H1 (cell line): Measurements from ENCODE around the gene TUBA8. TPM values are rescaled to one million over a fixed set of nuclear protein-coding genes. Genes with fewer than 3 reads are reported as not detected.

Experiments
- CTCF ChIA-PET: fragments of 300-600 bp; sonication (Branson Sonifier 250); formaldehyde crosslinking; loops from one replicate; lab custom pipeline; 2021; ENCODE audit not compliant: partially characterized antibody; lab: Charles Lee
- POLR2A ChIA-PET: fragments of 300-600 bp; sonication (Branson Sonifier 250); formaldehyde crosslinking; loops from one replicate; lab custom pipeline; 2021; ENCODE audit warnings: inconsistent platforms; ENCODE audit not compliant: partially characterized antibody; lab: Charles Lee
- DNase-seq, 2 experiments: peaks; one replicate each; pipeline versions ENCODE4 v3.0.0 to v3.0.0-alpha.2; 2010 to 2022; ENCODE audit warnings: low spot score in 2 of 2, low read depth in 1 of 2, mixed read lengths in 1 of 2
- FAIRE-seq: peaks from 2 replicates; lab custom pipeline; 2011; peaks lifted over from hg19 to GRCh38; lab: Jason Lieb, UNC
- H2AFZ ChIP-seq: 2 replicates; pipeline ENCODE4 v1.8.1; 2012; ENCODE audit warnings: low read length, inconsistent platforms
- H2AK5ac ChIP-seq: 2 replicates; pipeline ENCODE4 v1.6.1; 2013; ENCODE audit warnings: low read depth, low read length
- H2BK120ac ChIP-seq: replicated peaks from 2 replicates; pipeline ENCODE3; 2013; ENCODE audit warnings: low read depth, low read length, inconsistent platforms
- H2BK12ac ChIP-seq: 2 replicates; pipeline ENCODE4 v1.6.1; 2013; ENCODE audit warnings: low read depth, low read length
- H2BK15ac ChIP-seq: 2 replicates; pipeline ENCODE4 v1.6.1; 2013; ENCODE audit warnings: low read length
- H2BK20ac ChIP-seq: 2 replicates; pipeline ENCODE4 v1.6.1; 2013; ENCODE audit warnings: low read length
- H2BK5ac ChIP-seq: 2 replicates; pipeline ENCODE4 v1.6.1; 2013; ENCODE audit warnings: low read depth, low read length
- H3K14ac ChIP-seq: 2 replicates; pipeline ENCODE4 v1.6.1; 2013; ENCODE audit warnings: inconsistent platforms; ENCODE audit not compliant: insufficient read length
- H3K18ac ChIP-seq: 2 replicates; pipeline ENCODE4 v1.6.1; 2013; ENCODE audit warnings: low read length; ENCODE audit errors: extremely low read depth
- H3K23ac ChIP-seq: 2 replicates; pipeline ENCODE4 v1.6.1; 2013; ENCODE audit warnings: inconsistent platforms; ENCODE audit not compliant: insufficient read length
- H3K23me2 ChIP-seq: 2 replicates; pipeline ENCODE4 v1.6.1; 2013; ENCODE audit warnings: low read depth, low read length
- H3K27ac ChIP-seq: 2 replicates; pipeline ENCODE4 v1.6.1; 2011; ENCODE audit warnings: low read depth, low read length, inconsistent platforms
- H3K27me3 ChIP-seq, 4 experiments: replicated peaks in 1 of 4; 1 replicate in 1 of 4; 2 replicates in 3 of 4; pipeline versions ENCODE4 v1.6.1 to v1.8.1; 2011 to 2013; ENCODE audit warnings: low read length in 3 of 4, mild to moderate bottlenecking in 3 of 4, inconsistent platforms in 2 of 4, mixed read lengths in 2 of 4, moderate library complexity in 1 of 4; ENCODE audit not compliant: control insufficient read depth in 3 of 4, insufficient read depth in 3 of 4; ENCODE audit errors: extremely low read depth in 1 of 4
- H3K36me3 ChIP-seq, 4 experiments: 2 replicates each; pipeline versions ENCODE4 v1.6.1 to v1.8.1; 2011 to 2013; ENCODE audit warnings: mild to moderate bottlenecking in 4 of 4, low read length in 3 of 4, moderate library complexity in 2 of 4, control low read depth in 1 of 4, inconsistent platforms in 1 of 4; ENCODE audit not compliant: insufficient read depth in 4 of 4, control insufficient read depth in 2 of 4
- H3K4ac ChIP-seq: replicated peaks from 2 replicates; pipeline ENCODE3; 2013; ENCODE audit warnings: low read length, low read depth, mixed read lengths, inconsistent platforms; ENCODE audit not compliant: insufficient read length
- H3K4me1 ChIP-seq, 4 experiments: replicated peaks in 1 of 4; 1 replicate in 1 of 4; 2 replicates in 3 of 4; pipeline versions ENCODE4 v1.6.1 to v1.8.1; 2011 to 2013; ENCODE audit warnings: low read length in 3 of 4, inconsistent platforms in 2 of 4, mixed read lengths in 1 of 4; ENCODE audit not compliant: insufficient read depth in 4 of 4, control insufficient read depth in 3 of 4
- H3K4me2 ChIP-seq, 2 experiments: 2 replicates each; pipeline versions ENCODE4 v1.6.1 to v1.8.1; 2011 to 2013; ENCODE audit warnings: low read depth in 2 of 2, low read length in 2 of 2, control low read depth in 1 of 2, inconsistent platforms in 1 of 2, mild to moderate bottlenecking in 1 of 2; ENCODE audit not compliant: insufficient read depth in 1 of 2
- H3K4me3 ChIP-seq, 4 experiments: fragments of 200-600, 300-600 bp in 1 of 4; sonication (generic), shearing (Covaris generic), sonication (Bioruptor Twin) in 1 of 4; 2 replicates each; pipeline versions ENCODE4 v1.5.1 to v1.8.1; 2011 to 2016; ENCODE audit warnings: low read length in 4 of 4, low read depth in 3 of 4, control low read depth in 2 of 4, inconsistent platforms in 2 of 4, mild to moderate bottlenecking in 2 of 4, mixed read lengths in 1 of 4, moderate library complexity in 1 of 4; ENCODE audit not compliant: insufficient read depth in 2 of 4; ENCODE audit errors: extremely low read depth in 1 of 4
- H3K56ac ChIP-seq: replicated peaks from 2 replicates; pipeline ENCODE3; 2013; ENCODE audit warnings: low read depth, mild to moderate bottlenecking, mixed read lengths, low read length, inconsistent platforms; ENCODE audit not compliant: insufficient read length
- H3K79me1 ChIP-seq: 2 replicates; pipeline ENCODE4 v1.6.1; 2013; ENCODE audit warnings: low read depth, low read length, control low read depth
- H3K79me2 ChIP-seq, 2 experiments: 2 replicates each; pipeline versions ENCODE4 v1.6.1 to v1.8.1; 2012 to 2013; ENCODE audit warnings: low read length in 2 of 2, mild to moderate bottlenecking in 2 of 2, inconsistent platforms in 1 of 2; ENCODE audit not compliant: insufficient read depth in 2 of 2, control insufficient read depth in 1 of 2
- H3K9ac ChIP-seq, 4 experiments: replicated peaks in 1 of 4; 1 replicate in 1 of 4; 2 replicates in 3 of 4; pipeline versions ENCODE4 v1.6.1 to v1.8.1; 2011 to 2013; ENCODE audit warnings: low read depth in 3 of 4, low read length in 3 of 4, control low read depth in 2 of 4, mild to moderate bottlenecking in 2 of 4, moderate library complexity in 2 of 4, inconsistent platforms in 1 of 4; ENCODE audit errors: extremely low read depth in 1 of 4
- H3K9me3 ChIP-seq, 2 experiments: 2 replicates each; pipeline versions ENCODE4 v1.6.1 to v1.8.1; 2012 to 2013; ENCODE audit warnings: mild to moderate bottlenecking in 2 of 2, moderate library complexity in 2 of 2, control low read depth in 1 of 2, inconsistent platforms in 1 of 2, low read depth in 1 of 2, low read length in 1 of 2, mixed read lengths in 1 of 2; ENCODE audit not compliant: insufficient read depth in 2 of 2
- H4K20me1 ChIP-seq, 2 experiments: replicated peaks in 1 of 2; 2 replicates each; pipeline versions ENCODE3 to v1.8.1; 2011 to 2013; ENCODE audit warnings: inconsistent platforms in 2 of 2, low read length in 2 of 2, mild to moderate bottlenecking in 1 of 2; ENCODE audit not compliant: insufficient read depth in 2 of 2, control insufficient read depth in 1 of 2
- H4K5ac ChIP-seq: 2 replicates; pipeline ENCODE4 v1.6.1; 2013; ENCODE audit warnings: low read length, low read depth, mixed read lengths, inconsistent platforms; ENCODE audit not compliant: insufficient read length
- H4K8ac ChIP-seq: 2 replicates; pipeline ENCODE4 v1.8.0; 2013; ENCODE audit warnings: mild to moderate bottlenecking, moderate library complexity, low read length, inconsistent platforms; ENCODE audit not compliant: insufficient read depth; ENCODE audit errors: extremely low read depth
- H4K91ac ChIP-seq: replicated peaks from 2 replicates; pipeline ENCODE3; 2013; ENCODE audit warnings: low read length, mixed read lengths, inconsistent platforms; ENCODE audit not compliant: insufficient read length
- CEBPB ChIP-seq: IDR thresholded peaks from 2 replicates; pipeline ENCODE4 v1.6.1; 2012; ENCODE audit warnings: low read depth, low read length
- CHD2 ChIP-seq: IDR thresholded peaks from 2 replicates; pipeline ENCODE4 v1.6.1; 2012; ENCODE audit warnings: low read length, improper control_type of control experiment
- HDAC6 ChIP-seq: IDR thresholded peaks from one replicate; pipeline ENCODE4 v1.7.1; 2012; ENCODE audit warnings: low read depth, mild to moderate bottlenecking, inconsistent platforms, low read length, moderate library complexity
- JUN ChIP-seq: IDR thresholded peaks from 2 replicates; pipeline ENCODE4 v1.6.1; 2011; ENCODE audit warnings: low read depth, mild to moderate bottlenecking, improper control_type of control experiment, low read length
- NRF1 ChIP-seq: IDR thresholded peaks from 2 replicates; pipeline ENCODE4 v1.6.1; 2011; ENCODE audit warnings: mild to moderate bottlenecking, low read depth, low read length, improper control_type of control experiment
- RFX5 ChIP-seq: IDR thresholded peaks from 2 replicates; pipeline ENCODE4 v1.6.1; 2011; ENCODE audit warnings: low read depth, low read length, improper control_type of control experiment, borderline replicate concordance
- TBP ChIP-seq: IDR thresholded peaks from 2 replicates; pipeline ENCODE4 v1.6.1; 2011; ENCODE audit warnings: low read depth, low read length, improper control_type of control experiment
- TEAD4 ChIP-seq: IDR thresholded peaks from 2 replicates; pipeline ENCODE4 v1.6.1; 2012; ENCODE audit warnings: low read depth, low read length, inconsistent platforms, mixed read lengths
- WGBS, 2 experiments: shearing (Covaris generic) in 1 of 2; methylation state at CpG; one replicate each; pipeline versions ENCODE4 v1.1.6 to v1.1.7; 2013 to 2015; ENCODE audit warnings: low lambda C conversion rate in 2 of 2, mixed read lengths in 2 of 2, inconsistent platforms in 1 of 2, low coverage in 1 of 2, missing lambda C conversion rate in 1 of 2; ENCODE audit not compliant: insufficient replicate concordance in 2 of 2, insufficient coverage in 1 of 2, insufficient read length in 1 of 2; ENCODE audit errors: extremely low coverage in 1 of 2, missing lambda C conversion rate in 1 of 2; 5-methylcytosine and 5-hydroxymethylcytosine counted together
- polyA plus RNA-seq, 7 experiments: library from polyadenylated mRNA; depleted of rRNA in 3 of 7; stranded (reverse) in 5 of 7; unstranded in 2 of 7; fragments of >200 nt in 5 of 7; fragments of 200-250 nt in 2 of 7; gene quantifications; 1 replicate in 5 of 7; 2 replicates in 1 of 7; 4 replicates in 1 of 7; pipeline versions ENCODE4 v1.2.1 to v1.2.3, GENCODE V29; 2011 to 2013; ENCODE audit warnings: missing spikeins in 2 of 7, mixed read lengths in 2 of 7
- total RNA-seq: library from RNA; stranded (reverse); fragmentation: NEBNext Ultra II Directional; extraction: Animal tissue kit (Norgen Biotek cat#: 25700); gene quantifications from 2 replicates; pipeline ENCODE4 v1.2.1, GENCODE V29; 2021
- TF ChIP-seq, protein P1 (sequence below): IDR thresholded peaks from 2 replicates; pipeline ENCODE4 v1.6.1; 2011; ENCODE audit warnings: low read depth, mild to moderate bottlenecking, low read length; ENCODE audit not compliant: insufficient read depth

The TUBA8 gene
- total and polyA plus RNA-seq, 2 of the 8 experiments (the other 6 are each of a cell fraction or from before 2014, with no cell fraction given) = 1.0 to 4.0 TPM

DNA sequence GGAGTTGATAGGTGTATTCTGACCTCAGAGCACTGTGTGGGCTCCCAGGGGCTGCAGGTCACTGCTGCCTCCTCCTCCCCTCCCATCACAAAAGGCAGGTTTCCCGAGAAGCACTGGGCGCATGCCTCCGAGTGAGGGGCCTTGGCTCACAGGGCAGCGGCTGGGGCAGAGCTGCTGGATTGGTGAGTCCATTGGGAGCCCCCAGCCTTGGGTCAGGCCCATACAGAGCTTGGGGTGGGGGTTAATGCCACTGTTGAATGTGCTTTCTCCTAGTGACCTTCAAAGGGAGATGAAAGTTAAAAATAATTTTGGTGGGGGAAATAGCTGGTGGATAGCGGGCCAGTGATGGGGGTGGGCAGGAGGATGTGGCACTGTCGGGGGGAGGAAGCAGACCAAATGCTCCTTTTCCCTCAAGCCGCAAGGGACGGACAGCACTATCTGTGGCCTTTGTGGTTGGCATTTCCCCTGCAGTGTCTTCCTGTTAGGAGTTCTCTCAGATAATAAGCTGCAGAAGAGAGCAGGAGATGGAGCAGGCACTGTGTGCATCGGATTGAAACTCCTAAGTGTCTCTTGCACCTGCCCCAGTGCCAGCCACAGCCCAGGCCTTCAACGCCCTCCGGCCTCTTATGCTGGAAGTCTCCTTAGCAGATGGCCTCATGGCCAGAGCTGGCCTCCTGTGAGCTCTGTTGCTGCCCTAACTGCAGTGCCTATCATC is 3.2 kb downstream of the TUBA8 start:
- no peak overlapping the region for H2BK12ac ChIP-seq
- no peak for DNase-seq
- CTCF ChIA-PET = interaction anchor here (0.6 to 3.0 kb wide), 4 partner anchors 17 to 311 kb away, joined by 3 to 15 read pairs (median 4); no protein-coding TSS in a partner anchor

More for the DNA sequence above, 3.2 kb downstream of the TUBA8 start:
- no peak overlapping the region for H2BK5ac ChIP-seq
- H3K36me3 ChIP-seq = no peaks in the 10 kb centered on the region
- H4K5ac ChIP-seq = no peak overlapping the region
- H3K23ac ChIP-seq = no peak overlapping the region
- peaks cover 10% of the 10 kb centered on the region; the same call in 1 of the 2 replicates for H3K23me2 ChIP-seq
- H3K79me2 ChIP-seq = no peaks in the 10 kb centered on the region
- peaks cover 11 to 33% (median 26%) of the 10 kb centered on the region in 4 experiments for H3K27me3 ChIP-seq
- H3K4ac ChIP-seq = no peak overlapping the region
- H3K4me3 ChIP-seq = no peak overlapping the region
- peaks cover 0 to 9% (median 5%) of the 10 kb centered on the region in 4 experiments; a peak in 5 of 7 replicates for H3K4me1 ChIP-seq
- H3K18ac ChIP-seq = no peak overlapping the region
- no peak overlapping the region for H2BK15ac ChIP-seq
- no peak overlapping the region for H3K4me2 ChIP-seq
- no peak overlapping the region for H2BK20ac ChIP-seq
- H3K9me3 ChIP-seq = peaks cover 0 to 2% of the 10 kb centered on the region in 2 experiments; a peak in 2 of 4 replicates
- H4K8ac ChIP-seq = no peak overlapping the region; the same call in 1 of the 2 replicates
- no peak overlapping the region for H3K9ac ChIP-seq
- no peak for TF ChIP-seq HDAC6
- no peak for TF ChIP-seq TBP
- TF ChIP-seq TEAD4 = no peak
- TF ChIP-seq RFX5 = no peak
- TF ChIP-seq NRF1 = no peak
- TF ChIP-seq CEBPB = no peak
- TF ChIP-seq, protein P1, sequence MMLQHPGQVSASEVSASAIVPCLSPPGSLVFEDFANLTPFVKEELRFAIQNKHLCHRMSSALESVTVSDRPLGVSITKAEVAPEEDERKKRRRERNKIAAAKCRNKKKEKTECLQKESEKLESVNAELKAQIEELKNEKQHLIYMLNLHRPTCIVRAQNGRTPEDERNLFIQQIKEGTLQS = no peak
- TF ChIP-seq JUN = no peak
- no peak for TF ChIP-seq CHD2
- H3K79me1 ChIP-seq = no peaks in the 10 kb centered on the region
- no peak overlapping the region for H3K14ac ChIP-seq
- POLR2A ChIA-PET = interaction anchor here (0.8 to 0.9 kb wide), 2 partner anchors 12 to 23 kb away, joined by 3 read pairs; no protein-coding TSS in a partner anchor
- H3K56ac ChIP-seq = no peak overlapping the region
- no peak overlapping the region for H2AFZ ChIP-seq
- no peak overlapping the region for H3K27ac ChIP-seq
- no peaks in the 10 kb centered on the region for H4K20me1 ChIP-seq
- no peak overlapping the region for H2AK5ac ChIP-seq
- no peak overlapping the region for H2BK120ac ChIP-seq
- 85% methylated on average over 10 of the region's 11 CpGs; no CpG with 5 or more reads in 1 of the 2 experiments for WGBS, 2 experiments
- FAIRE-seq = no peak
- H4K91ac ChIP-seq = no peak overlapping the region
